HCT116 (cell line): ENCODE results near the gene RBM19. TPM values are rescaled to one million over a fixed set of nuclear protein-coding genes. Genes with fewer than 3 reads are reported as not detected.

ENCODE experiments used
- ATAC-seq: fragments of 200-7000 bp; cut with Tn5 transposase; 2 replicates; pipeline ENCODE4 v1.9.1; 2020; ENCODE audit warnings: mild to moderate bottlenecking, moderate library complexity
- BruUV-seq: library from RNA; stranded (reverse); fragments of 400-500 nt; replicated peaks from 2 replicates; lab custom pipeline; 2021; lab: Mats Ljungman, UMichigan
- CTCF ChIA-PET: fragments of 300-600 bp; sonication (Branson Sonifier 250); formaldehyde crosslinking; loops from one replicate; lab custom pipeline; 2021; ENCODE audit warnings: antibody characterized with exemption; lab: Charles Lee
- POLR2A ChIA-PET: fragments of 300-600, 350-600 bp; sonication (Branson Sonifier 250); formaldehyde crosslinking; loops from one replicate; lab custom pipeline; 2021; ENCODE audit warnings: antibody characterized with exemption; lab: Charles Lee
- RAD21 ChIA-PET, 2 experiments: fragments of 300-600 bp; sonication (Branson Sonifier 250); formaldehyde crosslinking; loops; one replicate each; lab custom pipeline; 2023; ENCODE audit warnings: low total read pairs in 2 of 2; ENCODE audit not compliant: uncharacterized antibody in 2 of 2, unreplicated experiment in 2 of 2, low non-redundant PET in 1 of 2; lab: Charles Lee
- DNase-seq: peaks from one replicate; pipeline ENCODE4 v3.0.0-alpha.2; 2010; ENCODE audit warnings: low read depth, low spot score
- H2AFZ ChIP-seq: fragments of 200-600 bp; shearing (Covaris generic), sonication (generic); 2 replicates; pipeline ENCODE4 v1.6.1; 2017; ENCODE audit warnings: low read depth, mixed run types, mixed read lengths, antibody characterized with exemption, low read length; ENCODE audit not compliant: poor library complexity, severe bottlenecking
- H3K27ac ChIP-seq: 2 replicates; pipeline ENCODE4 v1.5.1; 2012; ENCODE audit warnings: low read depth, low read length
- H3K27me3 ChIP-seq: fragments of 200-600 bp; sonication (generic); 2 replicates; pipeline ENCODE4 v1.6.1; 2016; ENCODE audit warnings: mixed run types, low read length, mixed read lengths; ENCODE audit not compliant: insufficient read depth
- H3K36me3 ChIP-seq, 2 experiments: fragments of 200-500 bp in 1 of 2; fragments of 200-600 bp in 1 of 2; sonication (Bioruptor generic) in 1 of 2; sonication (generic) in 1 of 2; 2 replicates each; pipeline versions ENCODE4 v1.5.1 to v1.6.1; 2014 to 2016; ENCODE audit warnings: low read length in 2 of 2, inconsistent platforms in 1 of 2, mixed read lengths in 1 of 2, mixed run types in 1 of 2; ENCODE audit not compliant: insufficient read depth in 2 of 2, control insufficient read depth in 1 of 2
- H3K4me1 ChIP-seq, 2 experiments: fragments of 200-600 bp in 1 of 2; sonication (generic) in 1 of 2; 2 replicates each; pipeline versions ENCODE4 v1.5.1 to v1.6.1; 2012 to 2017; ENCODE audit warnings: low read length in 2 of 2, inconsistent platforms in 1 of 2, mild to moderate bottlenecking in 1 of 2, mixed read lengths in 1 of 2, mixed run types in 1 of 2, moderate library complexity in 1 of 2; ENCODE audit not compliant: insufficient read depth in 2 of 2, control insufficient read depth in 1 of 2
- H3K4me2 ChIP-seq: fragments of 200-600 bp; sonication (generic); 2 replicates; pipeline ENCODE4 v1.6.1; 2017; ENCODE audit warnings: mixed run types, low read length, mixed read lengths
- H3K4me3 ChIP-seq, 2 experiments: fragments of 200-600 bp in 1 of 2; sonication (generic) in 1 of 2; replicated peaks in 1 of 2; 2 replicates each; pipeline ENCODE4 v1.5.1; 2011 to 2016; ENCODE audit warnings: low read length in 2 of 2, control low read depth in 1 of 2, low read depth in 1 of 2, mild to moderate bottlenecking in 1 of 2, mixed read lengths in 1 of 2, mixed run types in 1 of 2
- H3K79me2 ChIP-seq: fragments of 200-600 bp; sonication (generic); 2 replicates; pipeline ENCODE4 v1.6.1; 2017; ENCODE audit warnings: mild to moderate bottlenecking, mixed run types, low read length, moderate library complexity, mixed read lengths; ENCODE audit not compliant: insufficient read depth
- H3K9ac ChIP-seq: fragments of 200-600 bp; sonication (generic); 2 replicates; pipeline ENCODE4 v1.6.1; 2016; ENCODE audit warnings: low read length, mixed read lengths
- H3K9me2 ChIP-seq: fragments of 200-600 bp; sonication (generic), shearing (Covaris generic); 2 replicates; pipeline ENCODE4 v1.6.1; 2017; ENCODE audit warnings: mixed run types, mild to moderate bottlenecking, moderate library complexity; ENCODE audit not compliant: insufficient read depth
- H3K9me3 ChIP-seq, 2 experiments: fragments of 200-500 bp in 1 of 2; fragments of 200-600 bp in 1 of 2; sonication (Bioruptor generic) in 1 of 2; sonication (generic) in 1 of 2; 2 replicates each; pipeline ENCODE4 v1.6.1; 2014 to 2017; ENCODE audit warnings: low read length in 2 of 2, mixed read lengths in 2 of 2, inconsistent platforms in 1 of 2, low read depth in 1 of 2, mild to moderate bottlenecking in 1 of 2, mixed run types in 1 of 2, moderate library complexity in 1 of 2; ENCODE audit not compliant: control insufficient read depth in 1 of 2, insufficient read depth in 1 of 2
- H4K20me1 ChIP-seq: fragments of 200-600 bp; sonication (generic), shearing (Covaris generic); 2 replicates; pipeline ENCODE4 v1.6.1; 2017; ENCODE audit warnings: mixed run types, mild to moderate bottlenecking, moderate library complexity; ENCODE audit not compliant: insufficient read depth
- CEBPB ChIP-seq: IDR thresholded peaks from 2 replicates; pipeline ENCODE4 v1.6.1; 2012; ENCODE audit warnings: low read depth
- CTCF ChIP-seq, 3 experiments: fragments of 200-600 bp in 1 of 3; sonication (generic) in 1 of 3; IDR thresholded peaks in 2 of 3; conservative IDR thresholded peaks in 1 of 3; 2 replicates each; pipeline ENCODE4 v1.5.1; 2012 to 2017; ENCODE audit warnings: low read depth in 2 of 3, low read length in 2 of 3, antibody characterized with exemption in 1 of 3, borderline replicate concordance in 1 of 3, control low read depth in 1 of 3, mild to moderate bottlenecking in 1 of 3, mixed read lengths in 1 of 3, mixed run types in 1 of 3, moderate library complexity in 1 of 3; ENCODE audit not compliant: insufficient read depth in 1 of 3
- EGR1 ChIP-seq: IDR thresholded peaks from 2 replicates; pipeline ENCODE4 v1.6.1; 2012; ENCODE audit warnings: low read depth
- ELF1 ChIP-seq: IDR thresholded peaks from 2 replicates; pipeline ENCODE4 v1.6.1; 2012; ENCODE audit warnings: low read depth, borderline replicate concordance
- EZH2phosphoT487 ChIP-seq: fragments of 200-600 bp; IDR thresholded peaks from 2 replicates; pipeline ENCODE4 v1.6.1; 2018; ENCODE audit warnings: antibody characterized with exemption, borderline replicate concordance
- JUND ChIP-seq: IDR thresholded peaks from 2 replicates; pipeline ENCODE4 v1.6.1; 2012
- POLR2A ChIP-seq: IDR thresholded peaks from 2 replicates; pipeline ENCODE4 v1.7.0; 2011; ENCODE audit warnings: borderline replicate concordance; ENCODE audit not compliant: insufficient read depth, insufficient read length; ENCODE audit errors: extremely low read depth
- SIN3A ChIP-seq: IDR thresholded peaks from 2 replicates; pipeline ENCODE4 v1.6.1; 2012; ENCODE audit warnings: low read depth
- YY1 ChIP-seq: IDR thresholded peaks from 2 replicates; pipeline ENCODE4 v1.6.1; 2011; ENCODE audit warnings: low read length, low read depth, moderate library complexity, mild to moderate bottlenecking; ENCODE audit not compliant: insufficient replicate concordance; ENCODE audit errors: extremely low read depth
- ZBTB33 ChIP-seq: IDR thresholded peaks from 2 replicates; pipeline ENCODE4 v1.6.1; 2011; ENCODE audit warnings: mild to moderate bottlenecking, low read length, moderate library complexity; ENCODE audit not compliant: insufficient replicate concordance; ENCODE audit errors: extremely low read depth
- intact Hi-C: fragments of 100-400 bp; cut with micrococcal nuclease; formaldehyde crosslinking; loops from 2 replicates; pipeline ENCODE4 v1.10.0; 2022
- total RNA-seq: library from RNA; stranded (reverse); gene quantifications from one replicate; pipeline ENCODE4 v1.2.1, GENCODE V29; 2021; ENCODE audit not compliant: unreplicated experiment
- TF ChIP-seq, protein P1 (sequence below): IDR thresholded peaks from 2 replicates; pipeline ENCODE4 v1.6.1; 2012

RBM19 gene
- total RNA-seq, 1 experiment from 2014 or later = 30.7 TPM

DNA sequence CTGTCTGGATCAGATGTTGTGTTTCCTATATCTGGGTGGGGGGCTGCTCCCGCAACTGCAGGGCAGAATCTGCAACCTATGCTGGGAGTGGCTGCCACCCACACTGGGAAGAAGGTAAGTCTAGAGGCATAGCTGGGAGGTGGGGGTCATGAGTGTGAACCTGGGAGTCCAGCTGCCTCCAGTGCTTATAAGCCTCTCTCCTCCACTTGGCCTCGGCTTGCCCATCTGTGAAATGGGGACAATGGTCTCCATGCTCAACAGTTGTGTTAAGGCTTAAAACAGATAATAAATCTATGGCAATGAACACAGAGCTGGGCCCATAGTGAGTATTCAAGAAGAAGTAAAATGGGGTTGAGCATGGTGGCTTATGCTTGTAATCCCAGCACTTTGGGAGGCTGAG lies 90.0 kb downstream of the RBM19 start:
- TF ChIP-seq SIN3A (no peak), ELF1 (no peak), EZH2phosphoT487 (no peak), ZBTB33 (no peak), CEBPB (no peak), POLR2A (no peak), JUND (no peak), CTCF (IDR thresholded peaks at IDR 0.05 in 2 of 3, conservative IDR thresholded peaks at IDR 0.05 in 1 of 3; ENCODE audit: borderline replicate concordance in 1 of 3, insufficient read depth in 1 of 3, low read depth in 2 of 3, low read length in 2 of 3) (no peak), YY1 (no peak), EGR1 (no peak)
- TF ChIP-seq, protein P1, sequence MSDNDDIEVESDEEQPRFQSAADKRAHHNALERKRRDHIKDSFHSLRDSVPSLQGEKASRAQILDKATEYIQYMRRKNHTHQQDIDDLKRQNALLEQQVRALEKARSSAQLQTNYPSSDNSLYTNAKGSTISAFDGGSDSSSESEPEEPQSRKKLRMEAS = no peak
- ATAC-seq (no peak), DNase-seq (no peak)
- no TSS peak for BruUV-seq
- ChIA-PET POLR2A (no interaction called here), RAD21 (no interaction called here), CTCF (interaction anchor here (1.2 kb wide), 1 partner anchor 9 kb away, joined by 3 read pairs; no protein-coding TSS in a partner anchor)
- no peaks in the 10 kb centered on the region for H3K27me3 ChIP-seq
- H3K79me2 ChIP-seq = no peaks in the 10 kb centered on the region
- no peak overlapping the region for H3K9ac ChIP-seq
- H3K9me3 ChIP-seq = no peaks in the 10 kb centered on the region
- H3K27ac ChIP-seq = no peak overlapping the region
- no peaks in the 10 kb centered on the region for H3K9me2 ChIP-seq
- no peaks in the 10 kb centered on the region for H4K20me1 ChIP-seq
- H3K36me3 ChIP-seq = no peaks in the 10 kb centered on the region
- intact Hi-C loops = no loop called here
- H3K4me1 ChIP-seq = no peaks in the 10 kb centered on the region
- no peak overlapping the region for H3K4me2 ChIP-seq
- H2AFZ ChIP-seq = no peak overlapping the region
- no peak overlapping the region for H3K4me3 ChIP-seq
